ENCODE results near the gene DAB1. TPM values are rescaled to one million over a fixed set of nuclear protein-coding genes. Genes with fewer than 3 reads are reported as not detected.

The DAB1 gene
- total and polyA plus RNA-seq, 12 donors: 0.04 to 2.1 (median 0.59) TPM; not detected in 2

- Histone ChIP-seq H3K4me1 (replicated peaks in 1 of 2) (no peaks in the 10 kb centered on the region), H3K9me3 (replicated peaks in 1 of 3) (no peaks in the 10 kb centered on the region), H3K27ac (no peak overlapping the region), H3K36me3 (replicated peaks in 1 of 2) (no peaks in the 10 kb centered on the region), H3K27me3 (no peaks in the 10 kb centered on the region), H3K4me3 (no peak overlapping the region)
- TF ChIP-seq CTCF (IDR thresholded peaks at IDR 0.05) (no peak), POLR2A (IDR thresholded peaks at IDR 0.05) (no peak)
- WGBS, 4 donors: 67 to 87% (median 78%) methylated on average over 3 of the region's 3 CpGs
- intact Hi-C loops (cut with DNase I): no loop called here
- no peak for DNase-seq
Measured at GRCh38 chr1:57238233-57238781, 185.6 kb downstream of the DAB1 start.

GRCh38 chr1:57235730-57236510, 187.9 kb downstream of the DAB1 start:
- Histone ChIP-seq H3K27me3 (no peaks in the 10 kb centered on the region), H3K36me3 (replicated peaks in 1 of 2) (no peaks in the 10 kb centered on the region), H3K4me1 (replicated peaks in 1 of 2) (no peaks in the 10 kb centered on the region), H3K4me3 (no peak overlapping the region), H3K9me3 (replicated peaks in 1 of 3) (no peaks in the 10 kb centered on the region), H3K27ac (no peak overlapping the region)
- no peak for DNase-seq
- TF ChIP-seq POLR2A (IDR thresholded peaks at IDR 0.05) (no peak), CTCF (IDR thresholded peaks at IDR 0.05) (no peak)
- WGBS, 4 donors: 72 to 86% (median 76%) methylated on average over 10 of the region's 10 CpGs
- intact Hi-C loops (cut with DNase I): no loop called here

- Histone ChIP-seq H3K4me3 (no peak overlapping the region), H3K9me3 (replicated peaks in 1 of 3) (no peaks in the 10 kb centered on the region), H3K4me1 (replicated peaks in 1 of 2) (no peaks in the 10 kb centered on the region), H3K27ac (no peak overlapping the region), H3K27me3 (no peaks in the 10 kb centered on the region), H3K36me3 (replicated peaks in 1 of 2) (no peaks in the 10 kb centered on the region)
- no peak for DNase-seq
- intact Hi-C loops (cut with DNase I): no loop called here
- TF ChIP-seq POLR2A (IDR thresholded peaks at IDR 0.05) (no peak), CTCF (IDR thresholded peaks at IDR 0.05) (no peak)
Measured at GRCh38 chr1:57234459-57234858, 189.4 kb downstream of the DAB1 start.

- intact Hi-C loops (cut with DNase I): no loop called here
- H3K36me3 ChIP-seq (replicated peaks in 1 of 2): no peaks in the 10 kb centered on the region
- H3K4me1 ChIP-seq (replicated peaks in 1 of 2): no peaks in the 10 kb centered on the region
- no peak overlapping the region for H3K4me3 ChIP-seq
- H3K9me3 ChIP-seq (replicated peaks in 1 of 3): no peaks in the 10 kb centered on the region
- 81 to 95% (median 90%) methylated on average over 3 of the region's 3 CpGs for WGBS, 4 donors
- no peak overlapping the region for H3K27ac ChIP-seq
- no peak for DNase-seq
- H3K27me3 ChIP-seq: no peaks in the 10 kb centered on the region
- no peak for TF ChIP-seq CTCF (IDR thresholded peaks at IDR 0.05)
- no peak for TF ChIP-seq POLR2A (IDR thresholded peaks at IDR 0.05)
Measured at GRCh38 chr1:57232500-57232899, 191.4 kb downstream of the DAB1 start.
